K562 (cell line): ENCODE data around the gene PDCD1. TPM values are rescaled to one million over a fixed set of nuclear protein-coding genes. Genes with fewer than 3 reads are reported as not detected.

ENCODE experiments used
- ATAC-seq: fragments of 200-7000 bp; cut with Tn5 transposase; 3 replicates; pipeline ENCODE4 v1.9.1; 2020; ENCODE audit warnings: moderate library complexity
- BruUV-seq: library from RNA; stranded (reverse); fragments of 400-500 nt; replicated peaks from 2 replicates; lab custom pipeline; 2021; lab: Mats Ljungman, UMichigan
- CTCF ChIA-PET: fragments of 300-600 bp; formaldehyde crosslinking; extraction: SDS; loops from one replicate; lab custom pipeline; 2021; ENCODE audit warnings: low intra/inter-chr PET ratio; lab: Yijun Ruan, JAX
- POLR2A ChIA-PET: fragments of 300-600, 350-650 bp; sonication (Branson Sonifier 250); formaldehyde crosslinking; extraction: SDS; loops from one replicate; lab custom pipeline; 2021; ENCODE audit warnings: antibody characterized with exemption, inconsistent platforms; lab: Yijun Ruan, JAX
- DNase-seq, 4 experiments: peaks; one replicate each; pipeline versions ENCODE4 v3.0.0 to v3.0.0-alpha.2; 2011 to 2018; ENCODE audit warnings: low spot score in 3 of 4, mixed read lengths in 3 of 4; ENCODE audit errors: extremely low read depth in 1 of 4
- FAIRE-seq: peaks from 2 replicates; lab custom pipeline; 2011; peaks lifted over from hg19 to GRCh38; lab: Jason Lieb, UNC
- H2AFZ ChIP-seq: 2 replicates; pipeline ENCODE4 v1.6.0; 2011; ENCODE audit warnings: low read depth, low read length, control low read depth, inconsistent platforms
- H3K27ac ChIP-seq: fragments of 200-600 bp; 3 replicates; pipeline ENCODE4 v1.8.0; 2011; ENCODE audit warnings: low read depth, mild to moderate bottlenecking, control low read depth, inconsistent platforms, low read length, moderate library complexity, mixed read lengths; ENCODE audit errors: extremely low read depth
- H3K27me3 ChIP-seq, 2 experiments: fragments of 300-600 bp in 1 of 2; 2 replicates in 1 of 2; 3 replicates in 1 of 2; pipeline versions ENCODE4 v1.6.0 to v1.8.0; 2011; ENCODE audit warnings: inconsistent platforms in 2 of 2, low read length in 2 of 2, mild to moderate bottlenecking in 1 of 2, mixed read lengths in 1 of 2, moderate library complexity in 1 of 2; ENCODE audit not compliant: control insufficient read depth in 2 of 2, insufficient read depth in 2 of 2
- H3K36me3 ChIP-seq: fragments of 300-600 bp; 3 replicates; pipeline ENCODE4 v1.8.0; 2011; ENCODE audit warnings: mild to moderate bottlenecking, low read length, inconsistent platforms; ENCODE audit not compliant: control insufficient read depth, insufficient read depth
- H3K4me1 ChIP-seq, 2 experiments: fragments of 200-600 bp in 1 of 2; replicated peaks in 1 of 2; 2 replicates in 1 of 2; 3 replicates in 1 of 2; pipeline versions ENCODE4 v1.5.1 to v1.8.0; 2011; ENCODE audit warnings: inconsistent platforms in 2 of 2, low read length in 2 of 2, mild to moderate bottlenecking in 1 of 2, mixed read lengths in 1 of 2, moderate library complexity in 1 of 2; ENCODE audit not compliant: control insufficient read depth in 2 of 2, insufficient read depth in 2 of 2
- H3K4me2 ChIP-seq: 2 replicates; pipeline ENCODE4 v1.6.1; 2011; ENCODE audit warnings: low read length, control low read depth, inconsistent platforms, mixed read lengths; ENCODE audit not compliant: insufficient read depth
- H3K4me3 ChIP-seq: fragments of 200-600 bp; sonication (generic), shearing (Covaris generic); 2 replicates; pipeline ENCODE4 v1.5.1; 2016; ENCODE audit warnings: control low read depth, inconsistent platforms
- H3K79me2 ChIP-seq: fragments of 200-600 bp; 3 replicates; pipeline ENCODE4 v1.8.0; 2011; ENCODE audit warnings: low read length, inconsistent platforms; ENCODE audit not compliant: control insufficient read depth, insufficient read depth
- H3K9ac ChIP-seq, 2 experiments: 2 replicates each; pipeline versions ENCODE4 v1.6.0 to v1.6.1; 2011; ENCODE audit warnings: low read depth in 2 of 2, low read length in 2 of 2, control low read depth in 1 of 2, inconsistent platforms in 1 of 2, mild to moderate bottlenecking in 1 of 2, mixed read lengths in 1 of 2; ENCODE audit not compliant: insufficient read depth in 1 of 2
- H3K9me1 ChIP-seq: one replicate; pipeline ENCODE4 v1.6.0; 2011; ENCODE audit warnings: inconsistent platforms, mild to moderate bottlenecking, low read length, moderate library complexity; ENCODE audit not compliant: control insufficient read depth, insufficient read depth
- H3K9me3 ChIP-seq: replicated peaks from 2 replicates; pipeline ENCODE4 v1.5.1; 2011; ENCODE audit warnings: low read depth, low read length, inconsistent platforms; ENCODE audit not compliant: control insufficient read depth, insufficient read depth
- H4K20me1 ChIP-seq: replicated peaks from 2 replicates; pipeline ENCODE4 v1.6.1; 2011; ENCODE audit warnings: low read length, inconsistent platforms, mixed read lengths; ENCODE audit not compliant: control insufficient read depth, insufficient read depth
- ADNP ChIP-seq: fragments of 200-800 bp; sonication (Bioruptor generic); IDR thresholded peaks from 2 replicates; pipeline ENCODE4 v1.6.1; 2016; ENCODE audit warnings: missing genetic modification characterization, missing compliant biosample characterization
- ATF3 ChIP-seq, 2 experiments: fragments of 450-650 bp in 1 of 2; sonication (generic) in 1 of 2; formaldehyde crosslinking in 1 of 2; IDR thresholded peaks in 1 of 2; conservative IDR thresholded peaks in 1 of 2; 2 replicates each; pipeline versions ENCODE4 v1.6.1 to v1.8.1; 2016 to 2023; ENCODE audit warnings: mild to moderate bottlenecking in 2 of 2, moderate library complexity in 2 of 2, inconsistent platforms in 1 of 2, missing genetic modification reagents in 1 of 2
- FOXP4 ChIP-seq: sonication (generic); formaldehyde crosslinking; IDR thresholded peaks from 2 replicates; pipeline ENCODE4 v1.8.0; 2022; ENCODE audit warnings: mild to moderate bottlenecking, missing genetic modification reagents, borderline replicate concordance
- MCM3 ChIP-seq: fragments of 450-650 bp; IDR thresholded peaks from 2 replicates; pipeline ENCODE4 v1.6.1; 2016
- NBN ChIP-seq: fragments of 450-650 bp; IDR thresholded peaks from 2 replicates; pipeline ENCODE4 v1.6.1; 2016; ENCODE audit warnings: low read depth, mild to moderate bottlenecking
- POLR2AphosphoS2 ChIP-seq: IDR thresholded peaks from 2 replicates; pipeline ENCODE4 v1.6.1; 2012; ENCODE audit warnings: low read length, improper control_type of control experiment
- PPARD ChIP-seq: fragments of 250-450 bp; sonication (Bioruptor Pico); IDR thresholded peaks from 2 replicates; pipeline ENCODE4 v1.8.0; 2022; ENCODE audit warnings: inconsistent platforms, mild to moderate bottlenecking, moderate library complexity
- TCF7 ChIP-seq: sonication (generic); IDR thresholded peaks from 2 replicates; pipeline ENCODE4 v1.6.1; 2016; ENCODE audit warnings: antibody characterized with exemption, borderline replicate concordance
- THRB ChIP-seq: fragments of 450-650 bp; formaldehyde crosslinking; conservative IDR thresholded peaks from 2 replicates; pipeline ENCODE4 v1.4.0; 2022; ENCODE audit warnings: mild to moderate bottlenecking, missing genetic modification characterization
- XRCC5 ChIP-seq: fragments of 200-400 bp; formaldehyde crosslinking; IDR thresholded peaks from 2 replicates; pipeline ENCODE4 v1.6.1; 2017; ENCODE audit warnings: low read depth, mild to moderate bottlenecking, low read length
- ZNF444 ChIP-seq: fragments of 250-450 bp; sonication (Bioruptor Pico); IDR thresholded peaks from 2 replicates; pipeline ENCODE4 v1.4.0; 2020; ENCODE audit warnings: mild to moderate bottlenecking, moderate library complexity
- ZNF586 ChIP-seq: fragments of 450-650 bp; formaldehyde crosslinking; conservative IDR thresholded peaks from 2 replicates; pipeline ENCODE4 v1.4.0; 2020; ENCODE audit warnings: mild to moderate bottlenecking, moderate library complexity
- WGBS: fragments of 100-300 bp; shearing (Covaris generic); methylation state at CpG from one replicate; pipeline ENCODE4 v1.1.6; 2016; ENCODE audit warnings: low coverage, mixed read lengths; ENCODE audit not compliant: insufficient coverage; ENCODE audit errors: missing lambda C conversion rate; 5-methylcytosine and 5-hydroxymethylcytosine counted together
- in situ Hi-C: fragments of 300-500 bp; cut with MboI; formaldehyde crosslinking; loops from 4 replicates; pipeline ENCODE4 v1.15.0; 2018; ENCODE audit warnings: inconsistent platforms, mixed read lengths
- intact Hi-C: fragments of 100-400 bp; cut with micrococcal nuclease; formaldehyde crosslinking; loops from 2 replicates; pipeline ENCODE4 v1.14.2; 2022
- polyA plus RNA-seq, 8 experiments: library from polyadenylated mRNA; depleted of rRNA in 4 of 8; stranded (reverse) in 5 of 8; unstranded in 3 of 8; fragments of >200 nt; fragmentation: Nextera tagmentation in 2 of 8; fragmentation: Illumina TruSeq in 1 of 8; extraction: Ambion mirVana in 2 of 8; extraction: Trizol in 1 of 8; gene quantifications; 2 replicates each; pipeline versions ENCODE4 v1.2.1 to v1.2.3, GENCODE V29; 2011 to 2014; ENCODE audit warnings: inconsistent platforms in 1 of 8, missing spikeins in 1 of 8
- total RNA-seq, 7 experiments: library from RNA; depleted of rRNA in 6 of 7; stranded (reverse); fragments of >200 nt in 6 of 7; fragmentation: Illumina TruSeq in 2 of 7; extraction: Trizol in 2 of 7; gene quantifications; 2 replicates each; pipeline versions ENCODE4 v1.2.1 to v1.2.3, GENCODE V29; 2011 to 2021; ENCODE audit warnings: low replicate concordance in 1 of 7
- TF ChIP-seq, protein P1 (sequence below), 3 experiments: IDR thresholded peaks in 2 of 3; conservative IDR thresholded peaks in 1 of 3; 2 replicates each; pipeline ENCODE4 v1.5.1; 2011 to 2012; ENCODE audit warnings: low read length in 3 of 3, mild to moderate bottlenecking in 3 of 3, control low read depth in 2 of 3, improper control_type of control experiment in 1 of 3, inconsistent platforms in 1 of 3, low read depth in 1 of 3, mixed read lengths in 1 of 3, moderate library complexity in 1 of 3; ENCODE audit not compliant: insufficient read depth in 2 of 3
- TF ChIP-seq, protein P2 (sequence below): fragments of 250-450 bp; sonication (Bioruptor Pico); IDR thresholded peaks from 2 replicates; pipeline ENCODE4 v1.8.0; 2021; ENCODE audit warnings: mild to moderate bottlenecking, moderate library complexity

Gene PDCD1
- total and polyA plus RNA-seq, 9 of the 15 experiments (the other 6 are each of a cell fraction or from before 2014, with no cell fraction given): 0.15 to 2.5 (median 1.0) TPM; not detected in 2

DNA sequence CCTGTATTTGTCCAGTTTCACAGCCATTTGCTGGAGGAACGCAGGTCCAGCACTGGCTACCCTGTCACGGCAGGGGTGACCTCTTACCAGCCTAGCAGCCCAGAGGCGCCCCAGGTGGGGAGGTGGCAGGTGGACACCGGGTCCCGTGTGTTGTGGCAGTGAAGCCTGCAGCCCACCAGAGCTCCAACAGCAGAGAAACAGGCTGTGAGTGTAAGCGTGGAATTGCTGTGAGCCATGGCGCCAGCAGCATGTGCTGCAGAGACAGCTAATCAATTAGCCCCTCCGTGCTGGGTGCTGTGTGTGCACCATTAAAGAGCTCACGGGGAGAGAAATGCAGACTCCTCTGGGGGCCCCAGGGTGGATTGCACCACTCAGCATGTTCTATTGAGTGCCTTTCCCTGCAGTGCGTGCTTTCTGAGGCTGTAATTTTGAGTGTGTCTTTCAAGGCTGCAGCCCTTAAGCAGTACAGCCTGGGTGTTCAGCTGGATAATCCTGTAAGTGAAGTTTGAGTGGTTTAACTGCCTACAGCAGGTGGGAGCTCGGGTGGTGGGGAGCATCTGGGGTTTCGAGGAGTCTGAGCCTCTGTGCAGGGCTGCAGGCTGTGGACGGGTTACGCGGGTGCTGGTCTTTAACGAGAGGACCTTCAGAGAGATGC is 26.7 kb upstream of the PDCD1 start:
- intact Hi-C loops (no loop called here), in situ Hi-C loops (no loop called here)
- H3K4me1 ChIP-seq: peaks cover 12 to 25% of the 10 kb centered on the region in 2 experiments; a peak in 4 of 5 replicates
- WGBS: 73% methylated on average over 14 of the region's 16 CpGs
- H3K9me1 ChIP-seq: no peaks in the 10 kb centered on the region
- no peak overlapping the region for H3K4me3 ChIP-seq
- ChIA-PET CTCF (no interaction called here), POLR2A (interaction anchor here (0.6 kb wide), 1 partner anchor 132 kb away, joined by 3 read pairs; no protein-coding TSS in a partner anchor)
- H3K36me3 ChIP-seq: no peaks in the 10 kb centered on the region
- DNase-seq (no peak), FAIRE-seq (no peak), ATAC-seq (no peak)
- H3K27me3 ChIP-seq: no peaks in the 10 kb centered on the region
- no peak overlapping the region for H3K27ac ChIP-seq
- no peak overlapping the region for H2AFZ ChIP-seq
- H3K9me3 ChIP-seq: no peaks in the 10 kb centered on the region
- BruUV-seq: no TSS peak
- no peaks in the 10 kb centered on the region for H4K20me1 ChIP-seq
- H3K79me2 ChIP-seq: no peaks in the 10 kb centered on the region
- H3K9ac ChIP-seq: no peak overlapping the region; a peak in 1 of 4 replicates
- H3K4me2 ChIP-seq: no peak overlapping the region
- TF ChIP-seq ATF3 (IDR thresholded peaks at IDR 0.05) (no peak), ATF3 (CRISPR knock-in tag; conservative IDR thresholded peaks at IDR 0.05) (no peak), ZNF444 (CRISPR knock-in tag) (no peak), FOXP4 (no peak), ADNP (tag) (no peak), MCM3 (no peak), TCF7 (no peak), THRB (no peak), XRCC5 (no peak), POLR2AphosphoS2 (no peak), NBN (no peak), ZNF586 (CRISPR knock-in tag) (no peak), PPARD (no peak)
- TF ChIP-seq, protein P1, sequence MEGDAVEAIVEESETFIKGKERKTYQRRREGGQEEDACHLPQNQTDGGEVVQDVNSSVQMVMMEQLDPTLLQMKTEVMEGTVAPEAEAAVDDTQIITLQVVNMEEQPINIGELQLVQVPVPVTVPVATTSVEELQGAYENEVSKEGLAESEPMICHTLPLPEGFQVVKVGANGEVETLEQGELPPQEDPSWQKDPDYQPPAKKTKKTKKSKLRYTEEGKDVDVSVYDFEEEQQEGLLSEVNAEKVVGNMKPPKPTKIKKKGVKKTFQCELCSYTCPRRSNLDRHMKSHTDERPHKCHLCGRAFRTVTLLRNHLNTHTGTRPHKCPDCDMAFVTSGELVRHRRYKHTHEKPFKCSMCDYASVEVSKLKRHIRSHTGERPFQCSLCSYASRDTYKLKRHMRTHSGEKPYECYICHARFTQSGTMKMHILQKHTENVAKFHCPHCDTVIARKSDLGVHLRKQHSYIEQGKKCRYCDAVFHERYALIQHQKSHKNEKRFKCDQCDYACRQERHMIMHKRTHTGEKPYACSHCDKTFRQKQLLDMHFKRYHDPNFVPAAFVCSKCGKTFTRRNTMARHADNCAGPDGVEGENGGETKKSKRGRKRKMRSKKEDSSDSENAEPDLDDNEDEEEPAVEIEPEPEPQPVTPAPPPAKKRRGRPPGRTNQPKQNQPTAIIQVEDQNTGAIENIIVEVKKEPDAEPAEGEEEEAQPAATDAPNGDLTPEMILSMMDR (IDR thresholded peaks at IDR 0.05 in 2 of 3, conservative IDR thresholded peaks at IDR 0.05 in 1 of 3; ENCODE audit: insufficient read depth in 2 of 3, low read depth in 1 of 3, low read length in 3 of 3): no peak
- TF ChIP-seq, protein P2, sequence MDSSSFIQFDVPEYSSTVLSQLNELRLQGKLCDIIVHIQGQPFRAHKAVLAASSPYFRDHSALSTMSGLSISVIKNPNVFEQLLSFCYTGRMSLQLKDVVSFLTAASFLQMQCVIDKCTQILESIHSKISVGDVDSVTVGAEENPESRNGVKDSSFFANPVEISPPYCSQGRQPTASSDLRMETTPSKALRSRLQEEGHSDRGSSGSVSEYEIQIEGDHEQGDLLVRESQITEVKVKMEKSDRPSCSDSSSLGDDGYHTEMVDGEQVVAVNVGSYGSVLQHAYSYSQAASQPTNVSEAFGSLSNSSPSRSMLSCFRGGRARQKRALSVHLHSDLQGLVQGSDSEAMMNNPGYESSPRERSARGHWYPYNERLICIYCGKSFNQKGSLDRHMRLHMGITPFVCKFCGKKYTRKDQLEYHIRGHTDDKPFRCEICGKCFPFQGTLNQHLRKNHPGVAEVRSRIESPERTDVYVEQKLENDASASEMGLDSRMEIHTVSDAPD (CRISPR knock-in tag): no peak
